Prostate gland (tissue), 2 donors: ENCODE data around the gene DYSF. TPM values are rescaled to one million over a fixed set of nuclear protein-coding genes. Genes with fewer than 3 reads are reported as not detected.
A peak's percentile ranks its signal among the peaks of the same experiment; 100 is the strongest.

Experiments
- DNase-seq: peaks from one replicate; pipeline ENCODE4 v3.0.0-alpha.2; 2019; ENCODE audit warnings: low spot score
- H3K27ac ChIP-seq, 2 donors: fragments of 200-600 bp; sonication (generic); 2 replicates each; pipeline ENCODE4 v1.5.1; 2017 to 2019
- H3K27me3 ChIP-seq: fragments of 200-600 bp; sonication (generic); replicated peaks from 2 replicates; pipeline ENCODE4 v1.5.1; 2019; ENCODE audit not compliant: insufficient read depth
- H3K36me3 ChIP-seq, 2 donors: fragments of 200-600 bp; sonication (generic); 1 replicate in 1 of 2; 2 replicates in 1 of 2; pipeline versions ENCODE4 v1.5.1 to v1.8.1; 2017 to 2019
- H3K4me1 ChIP-seq: fragments of 200-600 bp; sonication (generic); replicated peaks from 2 replicates; pipeline ENCODE4 v1.5.1; 2019
- H3K4me3 ChIP-seq, 2 donors: fragments of 200-600 bp; sonication (generic); 2 replicates each; pipeline ENCODE4 v1.5.1; 2017 to 2019
- H3K9me3 ChIP-seq: fragments of 200-600 bp; sonication (generic); 2 replicates; pipeline ENCODE4 v1.5.1; 2017
- POLR2A ChIP-seq: fragments of 450-650 bp; IDR thresholded peaks from one replicate; pipeline ENCODE4 v1.6.1; 2016; ENCODE audit warnings: antibody characterized with exemption, mild to moderate bottlenecking
- POLR2AphosphoS5 ChIP-seq: sonication (generic); formaldehyde crosslinking; IDR thresholded peaks from one replicate; pipeline ENCODE4 v1.6.1; 2017; ENCODE audit warnings: antibody characterized with exemption
- WGBS: methylation state at CpG from one replicate; pipeline ENCODE4 v1.1.5; 2018; 5-methylcytosine and 5-hydroxymethylcytosine counted together
- intact Hi-C: fragments of 100-400 bp; cut with DNase I; formaldehyde crosslinking; loops from one replicate; pipeline ENCODE4 v1.14.2; 2022
- total RNA-seq, 2 donors: library from RNA; depleted of rRNA; stranded (reverse); fragments of >200 nt; gene quantifications; one replicate each; pipeline ENCODE4 v1.1.0, GENCODE V29; 2016
- TF ChIP-seq, protein P1 (sequence below), 4 experiments: fragments of 200-600 bp in 2 of 4; fragments of 450-650 bp in 2 of 4; sonication (generic) in 2 of 4; IDR thresholded peaks; 1 replicate in 3 of 4; 2 replicates in 1 of 4; pipeline ENCODE4 v1.5.1; 2016 to 2019; ENCODE audit warnings: antibody characterized with exemption in 4 of 4, mild to moderate bottlenecking in 2 of 4, moderate library complexity in 2 of 4

The DYSF gene
- total RNA-seq, 2 donors from 2014 or later = 5.9 to 9.4 TPM

- no peak overlapping the region for H3K4me3 ChIP-seq
- no peaks in the 10 kb centered on the region for H3K4me1 ChIP-seq
- H3K36me3 ChIP-seq = no peaks in the 10 kb centered on the region
- H3K9me3 ChIP-seq = no peaks in the 10 kb centered on the region
- intact Hi-C loops = no loop called here
- no peaks in the 10 kb centered on the region for H3K27me3 ChIP-seq
- no peak for DNase-seq
- 92% methylated on average over 5 of the region's 5 CpGs for WGBS
- TF ChIP-seq, protein P1, sequence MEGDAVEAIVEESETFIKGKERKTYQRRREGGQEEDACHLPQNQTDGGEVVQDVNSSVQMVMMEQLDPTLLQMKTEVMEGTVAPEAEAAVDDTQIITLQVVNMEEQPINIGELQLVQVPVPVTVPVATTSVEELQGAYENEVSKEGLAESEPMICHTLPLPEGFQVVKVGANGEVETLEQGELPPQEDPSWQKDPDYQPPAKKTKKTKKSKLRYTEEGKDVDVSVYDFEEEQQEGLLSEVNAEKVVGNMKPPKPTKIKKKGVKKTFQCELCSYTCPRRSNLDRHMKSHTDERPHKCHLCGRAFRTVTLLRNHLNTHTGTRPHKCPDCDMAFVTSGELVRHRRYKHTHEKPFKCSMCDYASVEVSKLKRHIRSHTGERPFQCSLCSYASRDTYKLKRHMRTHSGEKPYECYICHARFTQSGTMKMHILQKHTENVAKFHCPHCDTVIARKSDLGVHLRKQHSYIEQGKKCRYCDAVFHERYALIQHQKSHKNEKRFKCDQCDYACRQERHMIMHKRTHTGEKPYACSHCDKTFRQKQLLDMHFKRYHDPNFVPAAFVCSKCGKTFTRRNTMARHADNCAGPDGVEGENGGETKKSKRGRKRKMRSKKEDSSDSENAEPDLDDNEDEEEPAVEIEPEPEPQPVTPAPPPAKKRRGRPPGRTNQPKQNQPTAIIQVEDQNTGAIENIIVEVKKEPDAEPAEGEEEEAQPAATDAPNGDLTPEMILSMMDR (IDR thresholded peaks at IDR 0.05) = no peak
- TF ChIP-seq POLR2A (no peak), POLR2AphosphoS5 (no peak)
- no peak overlapping the region for H3K27ac ChIP-seq
Observed at GRCh38 chr2:71462641-71463341, 9.4 kb downstream of the DYSF start.

- 94% methylated on average over 5 of the region's 7 CpGs for WGBS
- Histone ChIP-seq H3K27ac (no peak overlapping the region), H3K27me3 (no peaks in the 10 kb centered on the region), H3K36me3 (no peaks in the 10 kb centered on the region), H3K9me3 (no peaks in the 10 kb centered on the region), H3K4me1 (no peaks in the 10 kb centered on the region), H3K4me3 (no peak overlapping the region)
- intact Hi-C loops = no loop called here
- no peak for DNase-seq
- TF ChIP-seq POLR2AphosphoS5 = no peak
- TF ChIP-seq, protein P1 (IDR thresholded peaks at IDR 0.05) = no peak
Observed at GRCh38 chr2:71463342-71463654, 9.9 kb downstream of the DYSF start.

DNA sequence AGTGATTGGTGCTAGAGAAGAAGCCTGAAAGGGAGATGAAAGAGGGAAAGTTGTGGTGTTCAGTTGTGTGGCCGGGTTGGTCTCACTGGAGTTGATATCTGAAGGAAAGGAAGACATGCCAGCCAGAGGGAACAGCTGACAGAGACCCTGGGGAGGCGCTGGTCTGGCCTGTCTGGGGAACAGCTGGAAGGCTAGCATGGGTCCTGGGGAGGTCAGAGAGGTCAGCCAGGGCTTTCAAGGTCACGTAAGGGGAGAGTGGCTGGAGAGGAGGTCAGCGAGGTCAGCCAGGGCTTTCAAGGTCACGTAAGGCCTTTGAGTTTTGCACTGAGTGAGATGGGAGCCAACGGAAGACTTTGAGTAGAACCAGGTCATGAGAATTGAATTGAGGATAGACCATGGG is 11.0 kb downstream of the DYSF start:
- no peaks in the 10 kb centered on the region for H3K9me3 ChIP-seq
- WGBS = 93% methylated on average over 6 of the region's 6 CpGs
- no peak overlapping the region for H3K27ac ChIP-seq
- intact Hi-C loops = no loop called here
- no peak overlapping the region for H3K4me3 ChIP-seq
- no peaks in the 10 kb centered on the region for H3K36me3 ChIP-seq
- no peak for TF ChIP-seq POLR2A
- TF ChIP-seq POLR2AphosphoS5 = no peak
- TF ChIP-seq, protein P1 (IDR thresholded peaks at IDR 0.05) = no peak
- H3K4me1 ChIP-seq = no peaks in the 10 kb centered on the region
- no peak for DNase-seq
- H3K27me3 ChIP-seq = no peaks in the 10 kb centered on the region

GRCh38 chr2:71465356-71465755 is 12.0 kb downstream of the DYSF start:
- Histone ChIP-seq H3K9me3 (no peaks in the 10 kb centered on the region), H3K4me3 (no peak overlapping the region), H3K36me3 (no peaks in the 10 kb centered on the region), H3K27ac (no peak overlapping the region), H3K4me1 (no peaks in the 10 kb centered on the region), H3K27me3 (no peaks in the 10 kb centered on the region)
- intact Hi-C loops = no loop called here
- no peak for DNase-seq
- WGBS = 54% methylated on average over 11 of the region's 11 CpGs
- TF ChIP-seq POLR2A (no peak), POLR2AphosphoS5 (no peak)
- TF ChIP-seq, protein P1 (IDR thresholded peaks at IDR 0.05) = no peak

DNA sequence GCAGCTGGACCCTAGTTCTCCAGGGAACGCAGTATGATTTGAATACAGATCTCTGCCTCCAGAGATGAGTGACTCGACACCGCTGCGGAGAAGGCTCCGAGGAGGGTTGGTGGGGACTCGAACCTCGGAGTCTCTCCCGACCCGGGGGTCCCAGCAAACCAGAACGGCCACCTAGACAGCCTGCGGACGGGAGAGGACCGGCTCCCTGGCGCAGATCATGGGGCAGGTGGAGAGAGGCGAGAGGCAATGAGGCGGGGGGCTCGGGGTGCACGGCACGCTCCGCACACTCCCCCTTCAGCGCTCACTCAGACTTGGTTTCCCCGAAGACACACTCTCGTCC is 12.6 kb downstream of the DYSF start:
- no peak for DNase-seq
- H3K4me1 ChIP-seq = no peaks in the 10 kb centered on the region
- H3K9me3 ChIP-seq = no peaks in the 10 kb centered on the region
- 20% methylated on average over 23 of the region's 23 CpGs for WGBS
- TF ChIP-seq, protein P1 (IDR thresholded peaks at IDR 0.05) = no peak
- TF ChIP-seq POLR2AphosphoS5 = no peak
- no peak for TF ChIP-seq POLR2A
- no peaks in the 10 kb centered on the region for H3K27me3 ChIP-seq
- no peaks in the 10 kb centered on the region for H3K36me3 ChIP-seq
- no peak overlapping the region for H3K27ac ChIP-seq
- peak overlapping the region; percentile 41 to 43 for H3K4me3 ChIP-seq
- intact Hi-C loops = no loop called here
